GM23338 (cell line): Measurements from ENCODE around the gene TUBA1C.

Experiments
- EZH2phosphoT487 ChIP-seq: fragments of 200-600 bp; sonication (generic); IDR thresholded peaks from one replicate; pipeline ENCODE4 v1.8.1; 2018; ENCODE audit warnings: antibody characterized with exemption; ENCODE audit not compliant: unreplicated experiment
- POLR2AphosphoS5 ChIP-seq: IDR thresholded peaks from 2 replicates; pipeline ENCODE4 v1.6.1; 2016; ENCODE audit warnings: antibody characterized with exemption, low read depth
- TF ChIP-seq, protein P1 (sequence below), 2 experiments: fragments of 200-600 bp in 1 of 2; sonication (generic) in 1 of 2; conservative IDR thresholded peaks; 2 replicates each; pipeline versions ENCODE4 v1.5.1 to v1.6.1; 2016 to 2017; ENCODE audit warnings: antibody characterized with exemption in 2 of 2, low read depth in 2 of 2, mild to moderate bottlenecking in 2 of 2, moderate library complexity in 1 of 2
- TF ChIP-seq, protein P2 (sequence below): fragments of 250-450 bp; sonication (Bioruptor Pico); IDR thresholded peaks from 2 replicates; pipeline ENCODE4 v1.5.0; 2020; ENCODE audit warnings: mild to moderate bottlenecking, moderate library complexity
- TF ChIP-seq, protein P3 (sequence below): IDR thresholded peaks from one replicate; pipeline ENCODE4 v1.6.1; 2018; ENCODE audit warnings: antibody characterized with exemption; ENCODE audit not compliant: unreplicated experiment

DNA sequence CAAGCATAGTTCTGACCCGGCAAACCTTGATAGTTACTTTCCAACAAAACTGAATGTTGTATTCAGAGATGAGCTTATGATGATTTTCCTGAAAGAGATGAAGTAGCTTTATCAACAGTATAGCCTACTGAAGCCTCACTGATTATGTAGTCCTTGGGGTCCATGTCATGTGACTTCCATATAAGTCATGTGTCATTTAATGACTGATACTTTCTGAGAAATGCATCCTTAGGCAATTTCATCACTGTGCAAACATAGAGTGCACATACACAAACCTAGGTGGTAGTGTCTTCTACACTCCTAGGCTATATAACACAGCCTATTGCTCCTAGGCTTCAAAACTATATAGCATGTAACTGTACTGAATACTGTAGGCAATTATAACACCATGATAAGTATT lies 28.5 kb upstream of the TUBA1C start:
- TF ChIP-seq, protein P1, sequence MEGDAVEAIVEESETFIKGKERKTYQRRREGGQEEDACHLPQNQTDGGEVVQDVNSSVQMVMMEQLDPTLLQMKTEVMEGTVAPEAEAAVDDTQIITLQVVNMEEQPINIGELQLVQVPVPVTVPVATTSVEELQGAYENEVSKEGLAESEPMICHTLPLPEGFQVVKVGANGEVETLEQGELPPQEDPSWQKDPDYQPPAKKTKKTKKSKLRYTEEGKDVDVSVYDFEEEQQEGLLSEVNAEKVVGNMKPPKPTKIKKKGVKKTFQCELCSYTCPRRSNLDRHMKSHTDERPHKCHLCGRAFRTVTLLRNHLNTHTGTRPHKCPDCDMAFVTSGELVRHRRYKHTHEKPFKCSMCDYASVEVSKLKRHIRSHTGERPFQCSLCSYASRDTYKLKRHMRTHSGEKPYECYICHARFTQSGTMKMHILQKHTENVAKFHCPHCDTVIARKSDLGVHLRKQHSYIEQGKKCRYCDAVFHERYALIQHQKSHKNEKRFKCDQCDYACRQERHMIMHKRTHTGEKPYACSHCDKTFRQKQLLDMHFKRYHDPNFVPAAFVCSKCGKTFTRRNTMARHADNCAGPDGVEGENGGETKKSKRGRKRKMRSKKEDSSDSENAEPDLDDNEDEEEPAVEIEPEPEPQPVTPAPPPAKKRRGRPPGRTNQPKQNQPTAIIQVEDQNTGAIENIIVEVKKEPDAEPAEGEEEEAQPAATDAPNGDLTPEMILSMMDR (conservative IDR thresholded peaks at IDR 0.05; ENCODE audit: low read depth in 2 of 2) = no peak
- TF ChIP-seq, protein P2, sequence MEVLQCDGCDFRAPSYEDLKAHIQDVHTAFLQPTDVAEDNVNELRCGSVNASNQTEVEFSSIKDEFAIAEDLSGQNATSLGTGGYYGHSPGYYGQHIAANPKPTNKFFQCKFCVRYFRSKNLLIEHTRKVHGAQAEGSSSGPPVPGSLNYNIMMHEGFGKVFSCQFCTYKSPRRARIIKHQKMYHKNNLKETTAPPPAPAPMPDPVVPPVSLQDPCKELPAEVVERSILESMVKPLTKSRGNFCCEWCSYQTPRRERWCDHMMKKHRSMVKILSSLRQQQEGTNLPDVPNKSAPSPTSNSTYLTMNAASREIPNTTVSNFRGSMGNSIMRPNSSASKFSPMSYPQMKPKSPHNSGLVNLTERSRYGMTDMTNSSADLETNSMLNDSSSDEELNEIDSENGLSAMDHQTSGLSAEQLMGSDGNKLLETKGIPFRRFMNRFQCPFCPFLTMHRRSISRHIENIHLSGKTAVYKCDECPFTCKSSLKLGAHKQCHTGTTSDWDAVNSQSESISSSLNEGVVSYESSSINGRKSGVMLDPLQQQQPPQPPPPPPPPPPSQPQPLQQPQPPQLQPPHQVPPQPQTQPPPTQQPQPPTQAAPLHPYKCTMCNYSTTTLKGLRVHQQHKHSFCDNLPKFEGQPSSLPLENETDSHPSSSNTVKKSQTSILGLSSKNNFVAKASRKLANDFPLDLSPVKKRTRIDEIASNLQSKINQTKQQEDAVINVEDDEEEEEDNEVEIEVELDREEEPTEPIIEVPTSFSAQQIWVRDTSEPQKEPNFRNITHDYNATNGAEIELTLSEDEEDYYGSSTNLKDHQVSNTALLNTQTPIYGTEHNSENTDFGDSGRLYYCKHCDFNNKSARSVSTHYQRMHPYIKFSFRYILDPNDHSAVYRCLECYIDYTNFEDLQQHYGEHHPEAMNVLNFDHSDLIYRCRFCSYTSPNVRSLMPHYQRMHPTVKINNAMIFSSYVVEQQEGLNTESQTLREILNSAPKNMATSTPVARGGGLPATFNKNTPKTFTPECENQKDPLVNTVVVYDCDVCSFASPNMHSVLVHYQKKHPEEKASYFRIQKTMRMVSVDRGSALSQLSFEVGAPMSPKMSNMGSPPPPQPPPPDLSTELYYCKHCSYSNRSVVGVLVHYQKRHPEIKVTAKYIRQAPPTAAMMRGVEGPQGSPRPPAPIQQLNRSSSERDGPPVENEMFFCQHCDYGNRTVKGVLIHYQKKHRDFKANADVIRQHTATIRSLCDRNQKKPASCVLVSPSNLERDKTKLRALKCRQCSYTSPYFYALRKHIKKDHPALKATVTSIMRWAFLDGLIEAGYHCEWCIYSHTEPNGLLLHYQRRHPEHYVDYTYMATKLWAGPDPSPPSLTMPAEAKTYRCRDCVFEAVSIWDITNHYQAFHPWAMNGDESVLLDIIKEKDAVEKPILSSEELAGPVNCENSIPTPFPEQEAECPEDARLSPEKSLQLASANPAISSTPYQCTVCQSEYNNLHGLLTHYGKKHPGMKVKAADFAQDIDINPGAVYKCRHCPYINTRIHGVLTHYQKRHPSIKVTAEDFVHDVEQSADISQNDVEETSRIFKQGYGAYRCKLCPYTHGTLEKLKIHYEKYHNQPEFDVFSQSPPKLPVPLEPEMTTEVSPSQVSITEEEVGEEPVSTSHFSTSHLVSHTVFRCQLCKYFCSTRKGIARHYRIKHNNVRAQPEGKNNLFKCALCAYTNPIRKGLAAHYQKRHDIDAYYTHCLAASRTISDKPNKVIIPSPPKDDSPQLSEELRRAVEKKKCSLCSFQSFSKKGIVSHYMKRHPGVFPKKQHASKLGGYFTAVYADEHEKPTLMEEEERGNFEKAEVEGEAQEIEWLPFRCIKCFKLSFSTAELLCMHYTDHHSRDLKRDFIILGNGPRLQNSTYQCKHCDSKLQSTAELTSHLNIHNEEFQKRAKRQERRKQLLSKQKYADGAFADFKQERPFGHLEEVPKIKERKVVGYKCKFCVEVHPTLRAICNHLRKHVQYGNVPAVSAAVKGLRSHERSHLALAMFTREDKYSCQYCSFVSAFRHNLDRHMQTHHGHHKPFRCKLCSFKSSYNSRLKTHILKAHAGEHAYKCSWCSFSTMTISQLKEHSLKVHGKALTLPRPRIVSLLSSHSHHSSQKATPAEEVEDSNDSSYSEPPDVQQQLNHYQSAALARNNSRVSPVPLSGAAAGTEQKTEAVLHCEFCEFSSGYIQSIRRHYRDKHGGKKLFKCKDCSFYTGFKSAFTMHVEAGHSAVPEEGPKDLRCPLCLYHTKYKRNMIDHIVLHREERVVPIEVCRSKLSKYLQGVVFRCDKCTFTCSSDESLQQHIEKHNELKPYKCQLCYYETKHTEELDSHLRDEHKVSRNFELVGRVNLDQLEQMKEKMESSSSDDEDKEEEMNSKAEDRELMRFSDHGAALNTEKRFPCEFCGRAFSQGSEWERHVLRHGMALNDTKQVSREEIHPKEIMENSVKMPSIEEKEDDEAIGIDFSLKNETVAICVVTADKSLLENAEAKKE (CRISPR knock-in tag) = no peak
- TF ChIP-seq, protein P3, sequence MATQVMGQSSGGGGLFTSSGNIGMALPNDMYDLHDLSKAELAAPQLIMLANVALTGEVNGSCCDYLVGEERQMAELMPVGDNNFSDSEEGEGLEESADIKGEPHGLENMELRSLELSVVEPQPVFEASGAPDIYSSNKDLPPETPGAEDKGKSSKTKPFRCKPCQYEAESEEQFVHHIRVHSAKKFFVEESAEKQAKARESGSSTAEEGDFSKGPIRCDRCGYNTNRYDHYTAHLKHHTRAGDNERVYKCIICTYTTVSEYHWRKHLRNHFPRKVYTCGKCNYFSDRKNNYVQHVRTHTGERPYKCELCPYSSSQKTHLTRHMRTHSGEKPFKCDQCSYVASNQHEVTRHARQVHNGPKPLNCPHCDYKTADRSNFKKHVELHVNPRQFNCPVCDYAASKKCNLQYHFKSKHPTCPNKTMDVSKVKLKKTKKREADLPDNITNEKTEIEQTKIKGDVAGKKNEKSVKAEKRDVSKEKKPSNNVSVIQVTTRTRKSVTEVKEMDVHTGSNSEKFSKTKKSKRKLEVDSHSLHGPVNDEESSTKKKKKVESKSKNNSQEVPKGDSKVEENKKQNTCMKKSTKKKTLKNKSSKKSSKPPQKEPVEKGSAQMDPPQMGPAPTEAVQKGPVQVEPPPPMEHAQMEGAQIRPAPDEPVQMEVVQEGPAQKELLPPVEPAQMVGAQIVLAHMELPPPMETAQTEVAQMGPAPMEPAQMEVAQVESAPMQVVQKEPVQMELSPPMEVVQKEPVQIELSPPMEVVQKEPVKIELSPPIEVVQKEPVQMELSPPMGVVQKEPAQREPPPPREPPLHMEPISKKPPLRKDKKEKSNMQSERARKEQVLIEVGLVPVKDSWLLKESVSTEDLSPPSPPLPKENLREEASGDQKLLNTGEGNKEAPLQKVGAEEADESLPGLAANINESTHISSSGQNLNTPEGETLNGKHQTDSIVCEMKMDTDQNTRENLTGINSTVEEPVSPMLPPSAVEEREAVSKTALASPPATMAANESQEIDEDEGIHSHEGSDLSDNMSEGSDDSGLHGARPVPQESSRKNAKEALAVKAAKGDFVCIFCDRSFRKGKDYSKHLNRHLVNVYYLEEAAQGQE = no peak
- no peak for TF ChIP-seq EZH2phosphoT487
- no peak for TF ChIP-seq POLR2AphosphoS5
